GM18499 (cell line): Measurements from ENCODE around the gene C2orf69.

Experiments used
- ATAC-seq: cut with Tn5 transposase; IDR thresholded peaks from one replicate; pipeline ENCODE4 v1.9.1; 2021; ENCODE audit warnings: moderate number of reproducible peaks; ENCODE audit not compliant: insufficient read depth, unreplicated experiment

Gene C2orf69, protein sequence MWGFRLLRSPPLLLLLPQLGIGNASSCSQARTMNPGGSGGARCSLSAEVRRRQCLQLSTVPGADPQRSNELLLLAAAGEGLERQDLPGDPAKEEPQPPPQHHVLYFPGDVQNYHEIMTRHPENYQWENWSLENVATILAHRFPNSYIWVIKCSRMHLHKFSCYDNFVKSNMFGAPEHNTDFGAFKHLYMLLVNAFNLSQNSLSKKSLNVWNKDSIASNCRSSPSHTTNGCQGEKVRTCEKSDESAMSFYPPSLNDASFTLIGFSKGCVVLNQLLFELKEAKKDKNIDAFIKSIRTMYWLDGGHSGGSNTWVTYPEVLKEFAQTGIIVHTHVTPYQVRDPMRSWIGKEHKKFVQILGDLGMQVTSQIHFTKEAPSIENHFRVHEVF

DNA sequence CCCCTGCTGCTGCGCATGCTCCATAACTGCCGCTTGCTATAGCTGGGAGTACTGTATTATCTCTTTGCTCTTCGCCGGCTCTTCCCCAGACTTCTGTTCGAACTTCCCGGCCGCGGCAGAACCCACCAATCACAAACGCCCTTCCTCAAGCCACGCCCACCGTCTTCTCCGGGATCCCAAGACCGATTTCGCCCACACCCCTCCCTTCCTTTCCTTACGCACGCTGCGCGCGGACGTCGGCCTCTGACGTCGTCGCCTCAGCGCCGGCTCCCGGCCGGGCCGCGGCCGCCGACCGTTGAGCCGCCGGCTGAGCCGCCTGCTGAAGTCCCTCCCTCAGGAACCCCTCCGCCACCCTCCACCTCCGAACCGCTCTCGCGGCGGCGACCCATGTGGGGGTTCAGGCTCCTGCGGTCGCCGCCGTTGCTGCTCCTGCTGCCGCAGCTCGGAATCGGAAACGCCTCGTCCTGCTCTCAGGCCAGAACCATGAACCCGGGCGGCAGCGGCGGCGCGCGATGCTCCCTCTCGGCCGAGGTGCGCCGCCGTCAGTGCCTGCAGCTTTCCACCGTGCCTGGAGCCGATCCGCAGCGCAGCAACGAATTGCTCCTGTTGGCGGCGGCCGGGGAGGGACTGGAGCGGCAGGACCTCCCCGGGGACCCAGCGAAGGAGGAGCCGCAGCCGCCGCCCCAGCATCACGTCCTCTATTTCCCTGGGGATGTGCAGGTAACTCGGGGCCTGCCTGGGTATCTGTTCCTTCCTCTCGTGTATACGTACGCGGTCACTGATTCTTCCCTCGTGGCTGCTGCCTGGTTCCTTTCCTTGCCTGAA lies at the start of gene C2orf69:
TSS of gene C2orf69 (plus strand) at position 242 of the 825 bp plus-strand sequence. CDS start at position 388, 146 bp downstream.
- peak; percentile 82 for ATAC-seq

DNA sequence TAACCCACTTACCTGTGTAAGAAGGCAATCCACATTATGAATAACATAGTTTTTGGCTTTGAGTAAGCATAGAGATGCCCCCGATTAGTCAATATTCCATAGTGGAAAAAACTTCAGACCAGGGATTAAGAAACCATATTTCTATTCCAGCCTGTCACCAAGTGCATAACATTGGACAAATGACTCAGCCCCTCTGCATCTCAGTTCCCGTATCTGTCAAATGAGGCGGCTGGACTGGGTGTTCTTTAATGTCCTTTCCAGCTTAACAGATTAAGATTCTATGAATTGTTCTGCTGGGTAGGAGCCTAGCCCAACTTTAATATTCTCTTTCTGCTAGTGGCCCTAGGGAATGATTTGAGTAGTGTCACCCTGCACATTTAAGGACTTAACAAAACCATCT lies 48.3 kb upstream of the C2orf69 start:
- ATAC-seq: no peak

DNA sequence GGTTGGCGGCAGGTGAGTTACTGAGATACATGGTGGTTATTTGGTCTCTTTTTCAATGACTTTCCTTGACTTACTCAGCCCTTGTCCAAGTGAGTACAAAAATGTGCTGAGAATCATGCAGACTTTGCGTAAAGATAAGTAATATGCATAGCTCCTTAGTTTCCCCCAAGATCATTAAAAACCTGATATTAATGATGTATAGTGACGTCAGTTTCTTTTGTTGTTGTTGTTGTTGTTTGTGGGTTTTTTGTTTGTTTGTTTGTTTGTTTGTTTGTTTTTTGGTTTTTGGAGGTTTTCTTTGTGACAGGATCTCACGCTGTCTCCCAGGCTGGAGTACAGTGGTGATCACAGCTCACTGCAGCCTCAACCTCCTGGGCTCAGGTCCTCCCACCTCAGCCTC lies 45.2 kb upstream of the C2orf69 start:
- no peak for ATAC-seq

DNA sequence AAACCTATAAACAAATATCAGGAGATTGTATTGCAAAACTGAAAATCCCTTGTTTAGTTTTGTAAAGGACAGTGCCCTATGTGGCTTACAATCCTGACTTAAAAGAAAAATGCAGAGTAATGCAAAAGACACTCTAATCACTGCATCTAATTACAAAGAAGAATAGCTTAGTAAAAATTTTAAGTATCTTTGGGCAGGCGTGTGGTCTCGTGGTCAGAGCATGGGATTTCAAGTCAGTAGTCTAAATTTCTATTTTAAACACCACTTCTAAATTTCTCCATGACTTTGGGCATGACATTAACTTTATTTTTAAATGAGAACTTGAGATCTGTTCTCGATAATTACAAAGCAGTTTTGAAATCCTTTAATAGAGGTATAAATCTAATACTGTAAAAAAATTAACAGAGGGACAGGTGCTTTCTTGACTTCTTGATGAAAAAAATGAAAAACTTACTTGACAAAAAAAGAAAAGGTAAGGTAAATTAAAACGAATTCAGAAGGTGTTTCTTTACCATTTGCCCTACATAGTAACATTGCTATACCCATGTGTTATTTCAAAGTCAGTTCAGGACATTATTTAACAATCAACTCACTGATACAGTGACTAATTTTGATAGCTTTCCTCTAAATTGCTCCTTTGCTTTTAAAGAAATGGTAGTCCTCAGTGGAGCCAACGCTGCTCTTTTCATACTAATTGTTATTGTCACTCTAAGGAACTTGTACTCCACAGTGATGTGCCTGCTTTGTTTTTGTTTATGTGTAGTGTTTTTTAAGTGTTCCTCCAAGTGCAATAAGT lies 42.5 kb upstream of the C2orf69 start:
- ATAC-seq: no peak

DNA sequence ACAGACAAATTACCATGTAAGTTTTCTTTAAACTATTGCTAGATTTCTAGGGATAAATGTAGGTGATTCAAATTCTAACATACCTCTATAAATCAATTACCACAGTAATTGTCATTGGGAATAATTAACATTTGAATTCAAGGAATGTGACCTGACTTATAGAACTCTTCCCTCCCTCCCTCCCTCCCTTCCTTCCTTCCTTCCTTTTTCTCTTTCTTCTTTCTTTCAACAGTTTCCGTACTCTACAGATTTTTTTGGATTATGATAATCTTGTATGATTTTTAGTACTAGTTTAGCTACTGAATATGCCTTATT lies 41.9 kb upstream of the C2orf69 start:
- ATAC-seq: no peak

DNA sequence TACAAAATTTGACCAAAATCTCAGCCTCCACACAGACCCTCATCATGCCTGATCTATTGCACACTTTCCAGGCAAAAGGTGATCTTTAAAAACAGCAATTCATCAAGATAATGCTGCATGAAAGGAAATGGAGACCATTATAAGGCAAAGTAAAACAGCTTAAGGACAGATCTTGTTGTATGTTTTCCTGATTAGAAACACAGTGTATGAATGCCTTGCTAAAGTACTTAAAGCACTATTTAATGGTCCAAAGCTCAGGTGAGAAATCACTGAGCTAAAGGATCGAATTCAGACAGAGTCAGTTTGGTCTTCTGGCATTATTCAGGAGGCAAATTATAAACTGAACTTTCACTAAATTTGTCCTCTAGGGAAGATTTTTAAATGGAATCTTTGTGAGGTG lies 41.4 kb upstream of the C2orf69 start:
- no peak for ATAC-seq

DNA sequence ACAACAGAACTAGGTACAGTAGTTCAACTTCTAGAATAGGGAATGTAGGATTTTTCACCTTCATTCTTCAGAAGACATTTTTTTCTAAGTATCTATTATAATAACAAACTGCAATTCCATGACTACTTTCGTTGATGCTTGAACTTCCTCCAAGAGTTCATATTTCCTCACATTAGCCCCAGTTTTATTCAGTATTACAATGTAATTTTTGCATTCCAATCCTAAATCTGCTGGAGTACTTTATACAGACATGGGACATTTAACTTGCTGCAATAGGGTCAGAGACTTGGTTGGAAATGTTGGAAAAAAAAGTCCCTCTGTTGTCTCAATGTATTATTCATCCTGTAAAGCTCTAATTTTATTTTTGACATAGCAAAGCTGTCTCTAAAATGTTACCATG lies 40.5 kb upstream of the C2orf69 start:
- no peak for ATAC-seq

DNA sequence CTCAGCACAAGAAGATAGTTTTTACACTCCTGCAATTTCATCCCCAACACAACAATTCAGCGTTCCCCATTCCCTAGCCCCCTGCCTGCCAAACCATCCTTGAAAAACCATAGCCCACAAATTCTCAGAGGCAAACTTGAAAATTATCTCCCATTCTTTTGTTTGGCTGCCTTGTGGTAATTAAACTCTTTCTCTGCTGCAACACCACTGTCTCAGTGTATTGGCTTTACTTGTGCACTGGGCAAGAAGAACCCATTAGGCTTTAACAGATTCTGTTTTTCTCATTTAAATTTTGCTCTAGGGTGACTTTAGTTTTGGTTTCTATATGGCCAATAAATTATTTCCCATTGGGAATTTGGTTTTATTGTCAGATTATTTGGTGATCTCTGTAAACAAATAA lies 36.9 kb upstream of the C2orf69 start:
- ATAC-seq: no peak

DNA sequence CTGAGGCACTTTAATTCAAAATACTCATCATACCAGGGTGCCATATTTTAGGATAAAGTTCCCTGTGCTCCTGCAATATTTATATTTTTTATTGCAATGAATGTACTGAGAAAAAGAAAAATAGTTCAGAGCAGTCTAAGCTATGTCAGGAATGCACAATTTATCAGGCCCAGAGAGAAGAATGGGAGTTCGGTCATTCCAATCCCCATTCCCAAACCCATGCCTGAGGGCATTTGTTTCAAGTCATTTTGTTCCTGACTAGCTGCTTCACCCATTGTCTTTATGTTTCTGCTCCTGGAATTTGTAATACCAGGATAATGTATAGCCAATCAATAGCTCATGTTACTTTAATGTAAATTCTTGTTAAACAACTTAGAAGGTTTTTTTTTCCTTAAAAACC lies 35.7 kb upstream of the C2orf69 start:
- no peak for ATAC-seq

DNA sequence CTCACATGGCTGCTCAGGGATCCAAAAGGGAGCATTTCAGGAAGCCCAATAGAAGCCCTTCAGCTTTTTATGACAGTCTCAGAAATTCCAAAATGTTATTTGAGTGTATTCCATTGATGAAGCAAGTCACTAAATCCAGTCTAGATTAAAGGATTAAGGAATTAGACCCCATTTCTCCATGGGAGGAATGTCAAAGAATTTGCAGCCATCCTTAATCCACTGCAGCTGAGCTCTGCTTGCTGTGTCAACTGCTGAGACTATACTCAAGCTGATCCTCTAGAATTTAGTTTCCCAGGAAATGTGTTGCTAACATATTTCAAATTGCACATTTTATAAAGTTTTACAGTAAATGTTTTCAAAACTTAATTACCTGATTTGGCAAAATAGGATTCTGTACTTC lies 28.4 kb upstream of the C2orf69 start:
- no peak for ATAC-seq

DNA sequence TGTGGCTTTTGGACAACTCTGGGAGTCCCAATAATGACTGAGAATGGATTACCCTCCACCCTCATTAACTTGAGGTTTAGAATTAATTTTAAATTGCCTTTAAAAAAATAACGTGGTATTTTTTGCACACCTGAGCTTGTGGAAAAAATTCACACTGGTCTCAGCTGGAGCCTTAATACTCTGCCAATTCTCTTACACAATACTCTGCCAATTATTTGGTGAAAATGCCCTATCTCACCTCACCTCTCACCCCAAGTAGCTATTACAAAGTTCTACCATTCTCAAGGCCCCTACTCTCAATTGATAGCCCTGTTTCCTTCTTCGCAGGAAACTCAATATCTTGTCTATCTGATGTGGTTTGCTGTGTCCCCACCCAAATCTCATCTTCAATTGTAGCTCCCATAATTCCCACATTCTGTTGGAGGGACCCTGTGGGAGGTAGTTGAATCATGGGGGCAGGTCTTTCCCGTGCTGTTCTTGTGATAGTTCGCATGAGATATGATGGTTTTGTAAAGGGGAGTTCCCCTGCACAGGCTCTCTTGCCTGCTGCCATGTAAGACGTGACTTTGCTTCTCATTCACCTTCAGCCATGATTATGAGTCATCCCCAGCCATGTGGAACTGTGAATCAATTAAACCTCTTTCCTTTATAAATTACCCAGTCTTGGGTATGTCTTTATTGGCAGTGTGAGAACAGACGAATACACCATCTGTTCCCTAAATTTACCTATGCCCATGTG lies 27.4 kb upstream of the C2orf69 start:
- no peak for ATAC-seq

DNA sequence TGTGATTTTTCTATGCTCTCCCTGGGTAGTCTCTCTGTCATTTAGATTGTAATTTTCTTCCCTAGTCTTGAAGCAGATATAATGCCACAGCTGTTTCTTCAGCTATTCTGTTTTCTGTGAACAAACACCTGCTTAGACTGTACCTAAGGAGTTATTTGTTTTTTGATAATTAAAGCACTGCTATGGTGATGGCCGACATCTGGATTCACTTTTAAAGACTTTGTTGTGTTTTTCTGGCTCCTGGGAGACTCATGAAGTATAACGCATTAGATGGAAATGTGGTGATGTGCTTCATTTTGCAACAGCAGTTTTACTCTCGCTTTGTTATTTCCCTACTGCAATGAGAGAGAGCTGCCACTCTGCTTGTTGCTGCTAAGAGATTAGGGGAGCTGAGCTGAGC lies 15.7 kb upstream of the C2orf69 start:
- ATAC-seq: no peak

DNA sequence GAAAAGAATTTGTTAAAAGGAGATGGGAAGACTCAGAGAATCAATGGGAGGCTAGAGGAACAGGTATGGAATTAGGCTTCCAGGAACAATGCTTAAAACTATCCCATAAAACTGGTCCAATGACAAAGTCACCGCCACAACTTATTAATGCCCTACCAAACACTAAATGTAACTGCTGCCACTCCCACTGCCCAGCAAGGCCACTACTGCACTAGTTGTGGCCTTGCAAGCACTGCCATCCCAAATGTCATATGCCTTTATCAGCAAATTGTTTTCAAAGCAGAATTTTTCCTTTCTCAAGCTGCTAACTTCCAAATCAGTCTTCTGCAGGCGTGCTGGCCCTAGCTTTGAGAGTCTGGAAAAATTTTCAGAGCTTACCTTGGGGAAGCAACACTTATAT lies 14.5 kb upstream of the C2orf69 start:
- no peak for ATAC-seq

DNA sequence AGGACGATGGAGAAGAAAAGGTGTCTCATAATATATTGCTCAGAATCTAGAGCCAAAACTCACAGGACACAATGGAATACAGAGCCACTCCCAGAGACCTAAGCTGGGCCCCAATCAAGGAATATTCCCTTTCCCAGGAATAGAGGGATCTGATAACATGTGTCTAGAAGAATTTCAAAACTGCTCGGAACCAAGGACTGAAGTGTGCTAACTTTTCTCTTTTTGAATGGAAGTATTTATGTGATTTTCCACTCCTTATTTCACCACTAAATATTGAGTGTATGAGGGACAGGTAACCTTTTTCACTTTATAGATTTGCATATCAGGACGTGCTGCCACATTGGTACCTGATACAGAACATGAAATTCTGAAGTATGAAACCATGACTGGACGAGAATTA lies 9.2 kb upstream of the C2orf69 start:
- no peak for ATAC-seq

DNA sequence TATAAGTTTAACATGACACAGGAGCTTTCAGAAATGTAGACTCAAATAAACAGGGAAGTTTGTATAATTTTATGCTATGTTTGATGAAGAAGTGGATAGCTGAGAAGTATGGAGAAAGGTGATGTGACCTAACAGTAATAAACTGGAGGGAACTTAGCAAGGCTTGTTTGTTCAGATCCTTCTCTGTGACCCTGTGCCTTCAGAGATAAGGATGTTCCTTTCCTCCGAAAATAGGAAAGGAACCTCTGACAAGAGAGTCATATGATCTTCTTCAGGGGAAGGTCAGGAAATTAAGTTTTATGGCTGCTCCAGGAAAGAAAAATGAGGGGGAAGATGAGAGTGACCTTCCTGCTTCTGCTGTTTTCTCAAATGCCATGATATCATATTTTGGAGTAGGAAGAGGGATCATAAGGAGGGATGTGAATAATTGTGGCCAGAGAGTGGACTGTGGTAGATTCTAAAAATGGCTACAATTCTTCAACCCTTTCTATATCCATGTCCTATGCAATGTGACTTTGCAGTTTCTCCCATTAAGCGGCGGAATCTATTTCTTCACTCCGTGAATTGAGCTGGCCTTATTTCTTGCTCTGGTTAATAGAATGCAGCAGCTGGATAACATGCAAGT lies 8.5 kb upstream of the C2orf69 start:
- ATAC-seq: no peak

DNA sequence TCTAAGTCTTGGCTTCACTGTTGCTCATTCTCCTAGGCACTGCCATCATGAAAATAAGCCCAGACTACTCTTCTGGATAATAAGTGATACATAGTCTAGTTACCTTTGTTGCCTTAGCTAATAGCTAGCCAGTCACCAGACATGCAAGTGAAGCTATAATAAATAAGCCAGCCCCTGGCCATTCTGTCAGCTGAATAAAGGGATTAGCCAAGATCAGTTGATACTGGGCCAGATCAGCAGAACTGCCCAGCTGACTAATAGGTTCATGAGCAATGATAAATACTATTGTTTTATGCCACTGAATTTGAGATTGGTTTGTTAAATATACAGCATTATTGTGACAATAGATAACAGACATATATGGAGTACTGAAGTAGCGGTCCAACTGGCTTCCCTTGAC lies 8.0 kb upstream of the C2orf69 start:
- ATAC-seq: no peak

DNA sequence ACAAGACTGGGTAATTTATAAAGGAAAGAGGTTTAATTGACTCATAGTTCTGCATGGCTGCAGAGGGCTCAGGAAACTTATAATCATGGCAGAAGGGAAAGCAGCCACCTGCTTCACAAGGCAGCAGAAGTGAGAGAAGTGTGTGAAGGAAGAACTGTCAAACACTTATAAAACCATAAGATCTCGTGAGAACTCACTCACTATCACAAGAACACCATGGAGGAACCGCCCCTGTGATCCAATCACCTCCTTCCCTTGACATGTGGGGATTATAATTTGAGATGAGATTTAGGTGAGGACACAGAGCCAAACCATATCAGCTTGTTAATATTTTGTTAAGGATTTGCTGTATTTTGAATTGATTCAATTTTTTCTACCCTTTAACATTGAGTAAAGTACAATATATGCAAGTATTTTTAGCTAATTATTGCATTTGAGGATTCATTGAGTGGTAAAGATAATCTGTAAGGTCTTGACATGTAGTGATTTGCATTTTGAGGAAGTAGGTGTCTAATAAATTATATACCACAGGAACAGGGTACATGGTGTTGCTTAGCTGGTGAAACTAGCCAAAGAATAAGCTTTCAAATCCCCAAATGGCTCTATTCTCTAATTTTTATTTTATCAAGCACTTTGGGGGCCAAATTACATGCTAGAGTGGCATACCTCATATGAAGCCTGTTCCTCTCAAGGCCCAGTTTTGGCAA lies 3.9 kb upstream of the C2orf69 start:
- ATAC-seq: no peak

DNA sequence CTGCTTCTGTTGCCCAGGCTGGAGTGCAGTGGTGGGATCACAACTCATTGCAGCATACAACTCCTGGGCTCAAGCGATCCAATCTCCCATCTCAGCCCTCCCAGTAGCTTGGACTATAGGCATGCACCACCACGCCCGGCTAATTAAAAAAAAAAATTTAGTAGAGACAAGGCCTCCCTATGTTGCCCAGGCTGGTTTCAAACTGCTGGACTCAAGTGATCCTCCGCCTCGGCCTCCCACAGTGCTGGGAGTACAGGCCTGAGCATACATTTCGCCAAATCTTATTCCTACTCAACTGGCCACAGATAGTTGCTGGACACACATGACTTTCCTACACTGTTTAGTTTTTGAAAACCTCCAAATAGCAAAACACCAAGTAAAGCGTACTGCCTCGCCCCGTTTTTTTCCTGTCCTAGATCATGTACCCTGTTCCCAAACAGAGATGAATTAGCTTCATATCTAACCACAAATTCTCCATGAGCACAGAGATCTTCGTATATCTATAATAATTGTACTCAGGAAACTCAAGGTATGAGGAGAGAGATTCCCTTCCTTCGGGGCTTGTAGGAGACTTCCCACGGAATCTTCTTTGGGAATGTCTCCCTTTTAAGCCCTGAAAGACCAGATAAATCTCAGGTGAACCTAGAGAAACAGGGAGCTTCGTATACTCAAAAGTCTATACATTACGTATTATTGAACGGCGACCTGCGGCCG lies 598 bp upstream of the C2orf69 start:
- no peak for ATAC-seq

DNA sequence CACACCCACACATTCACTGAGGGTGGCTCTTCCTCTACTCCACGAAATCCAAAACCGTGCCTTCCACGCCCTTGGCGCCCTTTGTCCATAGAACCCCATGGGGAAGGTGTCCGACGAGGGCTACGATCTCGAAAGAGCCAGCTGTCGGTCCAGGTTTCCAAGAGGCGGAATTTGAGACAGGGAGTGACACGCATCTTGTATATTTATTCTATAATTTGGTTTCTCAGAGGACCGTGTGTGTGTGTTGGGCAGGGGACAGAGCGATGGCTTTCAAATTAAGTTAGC lies 726 bp downstream of the C2orf69 start:
- ATAC-seq: no peak
